ACHN (cell line): Measurements from ENCODE around the gene AFF4.
"Not testable (repeated sequence)": the region's sequence is repeated elsewhere in the genome, so short reads cannot be mapped to it uniquely, and the experiment has no call there.

Source experiments
- DNase-seq: peaks from one replicate; pipeline ENCODE4 v3.0.0-alpha.2; 2015
- in situ Hi-C: cut with HindIII; loops from 2 replicates; pipeline ENCODE4 v1.10.0; 2017; ENCODE audit warnings: low sequenced_read_pairs, low pct_ligation_motif_present, low pct_unique_long_range_greater_than_20kb

AFF4 gene

GRCh38 chr5:132963171-132964104 is at the start of gene AFF4:
Gene AFF4 (minus strand): TSS chr5:132963634. CDS start chr5:132937189, 26,445 bp downstream.
- in situ Hi-C loops = no loop called here
- DNase-seq = peak; percentile 93

- in situ Hi-C loops, DNase-seq: not testable (repeated sequence)
Measured at GRCh38 chr5:133008455-133008854, 45.0 kb upstream of the AFF4 start.

- DNase-seq = peak; percentile 28
- in situ Hi-C loops = no loop called here
Measured at GRCh38 chr5:133006653-133007052, 43.2 kb upstream of the AFF4 start.

- DNase-seq = no peak
- in situ Hi-C loops = no loop called here
Measured at GRCh38 chr5:132999246-132999645, 35.8 kb upstream of the AFF4 start.

GRCh38 chr5:132998556-132998955 is 35.1 kb upstream of the AFF4 start:
- in situ Hi-C loops = no loop called here
- DNase-seq = no peak

GRCh38 chr5:132996307-132996706 is 32.9 kb upstream of the AFF4 start:
- in situ Hi-C loops = no loop called here
- no peak for DNase-seq

- in situ Hi-C loops = no loop called here
- DNase-seq = no peak
Measured at GRCh38 chr5:132987531-132988408, 24.3 kb upstream of the AFF4 start.

- DNase-seq, in situ Hi-C loops: not testable (repeated sequence)
Measured at GRCh38 chr5:132982971-132983370, 19.5 kb upstream of the AFF4 start.

- DNase-seq = no peak
- in situ Hi-C loops = no loop called here
Measured at GRCh38 chr5:132981288-132981687, 17.9 kb upstream of the AFF4 start.

- in situ Hi-C loops = no loop called here
- no peak for DNase-seq
Measured at GRCh38 chr5:132979976-132980375, 16.5 kb upstream of the AFF4 start.

- in situ Hi-C loops = no loop called here
- DNase-seq = peak; percentile 37
Measured at GRCh38 chr5:132979367-132979940, 16.0 kb upstream of the AFF4 start.

GRCh38 chr5:132976852-132977251 is 13.4 kb upstream of the AFF4 start:
- DNase-seq = no peak
- in situ Hi-C loops = no loop called here

- in situ Hi-C loops, DNase-seq: not testable (repeated sequence)
Measured at GRCh38 chr5:132972436-132972828, 9.0 kb upstream of the AFF4 start.

GRCh38 chr5:132971483-132972435 is 8.3 kb upstream of the AFF4 start:
- DNase-seq = no peak
- in situ Hi-C loops = no loop called here

GRCh38 chr5:132965120-132965519 is 1.7 kb upstream of the AFF4 start:
- in situ Hi-C loops = no loop called here
- no peak for DNase-seq

- peak; percentile 61 for DNase-seq
- in situ Hi-C loops = no loop called here
Measured at GRCh38 chr5:132962429-132963021, 909 bp downstream of the AFF4 start.

GRCh38 chr5:132961887-132962286 is 1.5 kb downstream of the AFF4 start:
- in situ Hi-C loops = no loop called here
- DNase-seq = peak; percentile 22
